IMR-90 (cell line): ENCODE results near the gene PBRM1. TPM values are rescaled to one million over a fixed set of nuclear protein-coding genes. Genes with fewer than 3 reads are reported as not detected.

Experiments used
- ATAC-seq: fragments of 200-7000 bp; cut with Tn5 transposase; 2 replicates; pipeline ENCODE4 v1.9.1; 2020; ENCODE audit warnings: low read depth, mild to moderate bottlenecking, moderate library complexity
- BruUV-seq: library from RNA; stranded (reverse); fragments of 400-500 nt; replicated peaks from 2 replicates; lab custom pipeline; 2021; lab: Mats Ljungman, UMichigan
- CTCF ChIA-PET: fragments of 300-600 bp; formaldehyde crosslinking; extraction: SDS; loops from one replicate; lab custom pipeline; 2021; ENCODE audit warnings: antibody characterized with exemption; lab: Yijun Ruan, JAX
- POLR2A ChIA-PET: fragments of 300-600 bp; sonication (Branson Sonifier 250); formaldehyde crosslinking; loops from one replicate; lab custom pipeline; 2022; ENCODE audit warnings: antibody characterized with exemption; ENCODE audit not compliant: unreplicated experiment; lab: Charles Lee
- DNase-seq: peaks from one replicate; pipeline ENCODE4 v3.0.0; 2013
- H2AFZ ChIP-seq: replicated peaks from 2 replicates; pipeline ENCODE3; 2013; ENCODE audit warnings: low read length, mild to moderate bottlenecking; ENCODE audit not compliant: poor library complexity
- H2AK5ac ChIP-seq: 2 replicates; pipeline ENCODE4 v1.6.1; 2013; ENCODE audit warnings: low read depth, low read length, inconsistent platforms
- H2AK9ac ChIP-seq: replicated peaks from 2 replicates; pipeline ENCODE3; 2013; ENCODE audit warnings: mild to moderate bottlenecking, low read depth, low read length, moderate library complexity; ENCODE audit not compliant: poor library complexity
- H2BK120ac ChIP-seq: 2 replicates; pipeline ENCODE4 v1.6.1; 2013; ENCODE audit warnings: low read depth, low read length, inconsistent platforms
- H2BK15ac ChIP-seq: 3 replicates; pipeline ENCODE4 v1.6.1; 2013; ENCODE audit warnings: low read depth, low read length, inconsistent platforms
- H2BK20ac ChIP-seq: 2 replicates; pipeline ENCODE4 v1.6.1; 2013; ENCODE audit warnings: low read depth, mild to moderate bottlenecking, inconsistent platforms, low read length, moderate library complexity
- H2BK5ac ChIP-seq: 2 replicates; pipeline ENCODE4 v1.6.1; 2013; ENCODE audit warnings: mild to moderate bottlenecking, low read depth, low read length, inconsistent platforms; ENCODE audit not compliant: poor library complexity, severe bottlenecking
- H3K14ac ChIP-seq: replicated peaks from 2 replicates; pipeline ENCODE4 v1.6.1; 2013; ENCODE audit warnings: low read depth, low read length, inconsistent platforms
- H3K18ac ChIP-seq: 2 replicates; pipeline ENCODE4 v1.6.1; 2013; ENCODE audit warnings: low read depth, low read length, control low read depth
- H3K23ac ChIP-seq: 2 replicates; pipeline ENCODE4 v1.6.1; 2013; ENCODE audit warnings: low read depth, low read length, inconsistent platforms
- H3K27ac ChIP-seq: 2 replicates; pipeline ENCODE4 v1.5.1; 2013; ENCODE audit warnings: mild to moderate bottlenecking, control low read depth, low read length; ENCODE audit not compliant: insufficient read depth
- H3K27me3 ChIP-seq: 2 replicates; pipeline ENCODE4 v1.6.1; 2013; ENCODE audit warnings: low read length; ENCODE audit not compliant: control insufficient read depth, insufficient read depth
- H3K36me3 ChIP-seq: 2 replicates; pipeline ENCODE4 v1.6.1; 2013; ENCODE audit warnings: low read length, mixed read lengths; ENCODE audit not compliant: control insufficient read depth, insufficient read depth
- H3K4ac ChIP-seq: 2 replicates; pipeline ENCODE4 v1.6.1; 2013; ENCODE audit warnings: low read depth, low read length, inconsistent platforms
- H3K4me1 ChIP-seq: 2 replicates; pipeline ENCODE4 v1.6.1; 2013; ENCODE audit warnings: low read length, mixed read lengths; ENCODE audit not compliant: control insufficient read depth, insufficient read depth
- H3K4me2 ChIP-seq: 2 replicates; pipeline ENCODE4 v1.6.1; 2013; ENCODE audit warnings: low read depth, mild to moderate bottlenecking, control low read depth, low read length, moderate library complexity
- H3K4me3 ChIP-seq: 2 replicates; pipeline ENCODE4 v1.5.1; 2013; ENCODE audit warnings: low read depth, mild to moderate bottlenecking, control low read depth, low read length, moderate library complexity; ENCODE audit not compliant: insufficient read depth
- H3K56ac ChIP-seq: 2 replicates; pipeline ENCODE4 v1.6.1; 2013; ENCODE audit warnings: low read length, inconsistent platforms; ENCODE audit not compliant: insufficient read depth; ENCODE audit errors: extremely low read depth
- H3K79me1 ChIP-seq, 2 experiments: 2 replicates each; pipeline ENCODE4 v1.6.1; 2013; ENCODE audit warnings: low read length in 2 of 2, inconsistent platforms in 1 of 2, low read depth in 1 of 2
- H3K9ac ChIP-seq: 2 replicates; pipeline ENCODE4 v1.6.1; 2013; ENCODE audit warnings: low read depth, low read length, control low read depth
- H3K9me1 ChIP-seq: 2 replicates; pipeline ENCODE4 v1.6.1; 2013; ENCODE audit warnings: low read length, inconsistent platforms; ENCODE audit not compliant: insufficient read depth
- H3K9me3 ChIP-seq: 2 replicates; pipeline ENCODE4 v1.6.1; 2013; ENCODE audit warnings: low read length; ENCODE audit not compliant: control insufficient read depth, insufficient read depth
- H4K20me1 ChIP-seq: 2 replicates; pipeline ENCODE4 v1.6.1; 2013; ENCODE audit warnings: low read length, inconsistent platforms; ENCODE audit not compliant: insufficient read depth
- H4K5ac ChIP-seq: 2 replicates; pipeline ENCODE4 v1.6.1; 2013; ENCODE audit warnings: mild to moderate bottlenecking, low read depth, low read length, control low read depth
- H4K8ac ChIP-seq, 2 experiments: 2 replicates each; pipeline ENCODE4 v1.6.1; 2013; ENCODE audit warnings: low read depth in 2 of 2, low read length in 2 of 2, control low read depth in 1 of 2, inconsistent platforms in 1 of 2
- H4K91ac ChIP-seq: 2 replicates; pipeline ENCODE4 v1.6.1; 2013; ENCODE audit warnings: low read depth, low read length, inconsistent platforms; ENCODE audit not compliant: insufficient read depth
- BHLHE40 ChIP-seq: fragments of 150-350 bp; IDR thresholded peaks from 2 replicates; pipeline ENCODE4 v1.6.1; 2016; ENCODE audit warnings: mild to moderate bottlenecking, low read depth, low read length
- CEBPB ChIP-seq: IDR thresholded peaks from 2 replicates; pipeline ENCODE4 v1.6.1; 2012; ENCODE audit warnings: low read depth, low read length, improper control_type of control experiment
- CHD1 ChIP-seq: IDR thresholded peaks from 2 replicates; pipeline ENCODE4 v1.6.1; 2012; ENCODE audit warnings: low read depth, low read length, improper control_type of control experiment
- MAFK ChIP-seq: IDR thresholded peaks from 2 replicates; pipeline ENCODE4 v1.6.1; 2012; ENCODE audit warnings: low read depth, low read length, improper control_type of control experiment
- MAZ ChIP-seq: IDR thresholded peaks from 2 replicates; pipeline ENCODE4 v1.6.1; 2012; ENCODE audit warnings: low read depth, mild to moderate bottlenecking, low read length, improper control_type of control experiment, moderate library complexity, borderline replicate concordance
- MXI1 ChIP-seq: IDR thresholded peaks from 2 replicates; pipeline ENCODE4 v1.6.1; 2012; ENCODE audit warnings: low read depth, mild to moderate bottlenecking, low read length, moderate library complexity, borderline replicate concordance
- NFE2L2 ChIP-seq: fragments of 150-350 bp; IDR thresholded peaks from 2 replicates; pipeline ENCODE4 v1.6.1; 2016; ENCODE audit warnings: low read depth, mild to moderate bottlenecking, low read length
- POLR2A ChIP-seq: IDR thresholded peaks from 2 replicates; pipeline ENCODE4 v1.6.1; 2012; ENCODE audit warnings: mild to moderate bottlenecking, low read depth, low read length
- RAD21 ChIP-seq: IDR thresholded peaks from 2 replicates; pipeline ENCODE4 v1.6.1; 2012; ENCODE audit warnings: low read length, improper control_type of control experiment
- RFX5 ChIP-seq: IDR thresholded peaks from 2 replicates; pipeline ENCODE4 v1.8.0; 2012; ENCODE audit warnings: low read depth, mild to moderate bottlenecking, low read length, moderate library complexity
- SMC3 ChIP-seq: fragments of 150-350 bp; IDR thresholded peaks from 2 replicates; pipeline ENCODE4 v1.6.1; 2016; ENCODE audit warnings: low read depth, mild to moderate bottlenecking, antibody characterized with exemption, low read length, moderate library complexity
- WGBS, 2 experiments: methylation state at CpG; one replicate each; pipeline versions ENCODE4 v1.1.5 to v1.1.7; 2013; ENCODE audit warnings: missing lambda C conversion rate in 2 of 2; ENCODE audit not compliant: insufficient read length in 1 of 2; ENCODE audit errors: extremely low coverage in 2 of 2; 5-methylcytosine and 5-hydroxymethylcytosine counted together
- dilution Hi-C: fragments of 300-500 bp; cut with HindIII; formaldehyde crosslinking; loops from one replicate; pipeline ENCODE4 v1.14.3; 2018; ENCODE audit warnings: low sequenced_read_pairs; ENCODE audit not compliant: unreplicated experiment
- in situ Hi-C: fragments of 300-500 bp; cut with MboI; formaldehyde crosslinking; loops from 3 replicates; pipeline ENCODE4 v1.14.3; 2019; ENCODE audit warnings: low sequenced_read_pairs, inconsistent platforms, mixed read lengths
- intact Hi-C: fragments of 100-400 bp; cut with micrococcal nuclease; formaldehyde crosslinking; loops from 2 replicates; pipeline ENCODE4 v1.10.0; 2022
- polyA plus RNA-seq, 3 experiments: library from polyadenylated mRNA; depleted of rRNA; stranded (reverse); fragments of >200 nt; gene quantifications; 2 replicates each; pipeline ENCODE4 v1.2.3, GENCODE V29; 2012; ENCODE audit warnings: low replicate concordance in 1 of 3
- total RNA-seq: library from RNA; depleted of rRNA; stranded (reverse); fragments of >200 nt; gene quantifications from 2 replicates; pipeline ENCODE4 v1.2.3, GENCODE V29; 2012
- TF ChIP-seq, protein P1 (sequence below): fragments of 150-350 bp; IDR thresholded peaks from 2 replicates; pipeline ENCODE4 v1.6.1; 2016; ENCODE audit warnings: low read depth, mild to moderate bottlenecking, low read length, moderate library complexity, borderline replicate concordance
- TF ChIP-seq, protein P2 (sequence below): conservative IDR thresholded peaks from 2 replicates; pipeline ENCODE4 v1.5.1; 2012; ENCODE audit warnings: mild to moderate bottlenecking, low read depth, low read length, improper control_type of control experiment
- TF ChIP-seq, protein P3 (sequence below): fragments of 150-350 bp; IDR thresholded peaks from 2 replicates; pipeline ENCODE4 v1.6.1; 2017; ENCODE audit warnings: mild to moderate bottlenecking, antibody characterized with exemption, low read length, low read depth

PBRM1 gene
- total and polyA plus RNA-seq, 2 of the 4 experiments (the other 2 are of a cell fraction): 16.5 to 72.6 TPM

DNA sequence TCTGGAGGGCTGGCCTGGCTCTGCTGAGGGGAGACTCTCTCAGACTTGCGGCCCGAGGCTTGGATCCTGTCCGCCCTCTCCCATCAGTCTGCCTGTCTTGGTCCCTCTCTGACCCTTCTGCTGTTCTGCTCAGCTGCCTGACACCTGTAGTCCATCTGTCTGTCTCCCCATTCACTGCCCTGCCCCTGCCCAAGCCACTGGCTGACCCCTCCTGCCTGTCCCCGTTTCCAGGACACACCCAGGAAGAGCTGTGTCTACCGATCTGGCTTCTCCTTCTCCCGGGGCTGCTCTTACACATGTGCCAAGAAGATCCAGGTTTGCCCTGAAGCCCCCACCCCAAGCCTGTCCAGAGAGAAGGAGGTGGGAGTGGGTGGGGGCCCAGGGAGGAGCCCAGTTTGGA, 170.5 kb downstream of the PBRM1 start:
- no peaks in the 10 kb centered on the region; the same call in 1 of the 2 replicates for H4K20me1 ChIP-seq
- dilution Hi-C loops: no loop called here
- no peak overlapping the region for H2AK5ac ChIP-seq
- no peak overlapping the region for H3K14ac ChIP-seq
- peaks cover 48% of the 10 kb centered on the region for H3K27me3 ChIP-seq
- intact Hi-C loops: no loop called here
- no peak overlapping the region for H3K56ac ChIP-seq
- no peaks in the 10 kb centered on the region for H3K9me1 ChIP-seq
- no peak overlapping the region for H2BK120ac ChIP-seq
- peaks cover 1% of the 10 kb centered on the region; the same call in 1 of the 2 replicates for H3K4me1 ChIP-seq
- no peaks in the 10 kb centered on the region for H3K36me3 ChIP-seq
- H3K23ac ChIP-seq: no peak overlapping the region
- H4K91ac ChIP-seq: no peak overlapping the region
- WGBS, 2 experiments: 41% methylated on average over 3 of the region's 6 CpGs; no CpG with 5 or more reads in 1 of the 2 experiments
- no peak overlapping the region for H3K4me2 ChIP-seq
- in situ Hi-C loops: no loop called here
- no peaks in the 10 kb centered on the region for H3K9me3 ChIP-seq
- CTCF ChIA-PET: no interaction called here
- H4K5ac ChIP-seq: no peak overlapping the region
- no peak overlapping the region for H2BK15ac ChIP-seq
- H3K27ac ChIP-seq: no peak overlapping the region
- H3K79me1 ChIP-seq: no peaks in the 10 kb centered on the region
- no peak for DNase-seq
- H2BK20ac ChIP-seq: no peak overlapping the region
- no peak overlapping the region for H3K18ac ChIP-seq
- H3K4ac ChIP-seq: no peak overlapping the region
- TF ChIP-seq MAZ (no peak), POLR2A (no peak), CEBPB (no peak), BHLHE40 (no peak), RFX5 (no peak), CHD1 (no peak), NFE2L2 (no peak), SMC3 (no peak), RAD21 (no peak), MAFK (no peak), MXI1 (no peak)
- TF ChIP-seq, protein P1, sequence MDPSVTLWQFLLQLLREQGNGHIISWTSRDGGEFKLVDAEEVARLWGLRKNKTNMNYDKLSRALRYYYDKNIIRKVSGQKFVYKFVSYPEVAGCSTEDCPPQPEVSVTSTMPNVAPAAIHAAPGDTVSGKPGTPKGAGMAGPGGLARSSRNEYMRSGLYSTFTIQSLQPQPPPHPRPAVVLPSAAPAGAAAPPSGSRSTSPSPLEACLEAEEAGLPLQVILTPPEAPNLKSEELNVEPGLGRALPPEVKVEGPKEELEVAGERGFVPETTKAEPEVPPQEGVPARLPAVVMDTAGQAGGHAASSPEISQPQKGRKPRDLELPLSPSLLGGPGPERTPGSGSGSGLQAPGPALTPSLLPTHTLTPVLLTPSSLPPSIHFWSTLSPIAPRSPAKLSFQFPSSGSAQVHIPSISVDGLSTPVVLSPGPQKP: no peak
- TF ChIP-seq, protein P2, sequence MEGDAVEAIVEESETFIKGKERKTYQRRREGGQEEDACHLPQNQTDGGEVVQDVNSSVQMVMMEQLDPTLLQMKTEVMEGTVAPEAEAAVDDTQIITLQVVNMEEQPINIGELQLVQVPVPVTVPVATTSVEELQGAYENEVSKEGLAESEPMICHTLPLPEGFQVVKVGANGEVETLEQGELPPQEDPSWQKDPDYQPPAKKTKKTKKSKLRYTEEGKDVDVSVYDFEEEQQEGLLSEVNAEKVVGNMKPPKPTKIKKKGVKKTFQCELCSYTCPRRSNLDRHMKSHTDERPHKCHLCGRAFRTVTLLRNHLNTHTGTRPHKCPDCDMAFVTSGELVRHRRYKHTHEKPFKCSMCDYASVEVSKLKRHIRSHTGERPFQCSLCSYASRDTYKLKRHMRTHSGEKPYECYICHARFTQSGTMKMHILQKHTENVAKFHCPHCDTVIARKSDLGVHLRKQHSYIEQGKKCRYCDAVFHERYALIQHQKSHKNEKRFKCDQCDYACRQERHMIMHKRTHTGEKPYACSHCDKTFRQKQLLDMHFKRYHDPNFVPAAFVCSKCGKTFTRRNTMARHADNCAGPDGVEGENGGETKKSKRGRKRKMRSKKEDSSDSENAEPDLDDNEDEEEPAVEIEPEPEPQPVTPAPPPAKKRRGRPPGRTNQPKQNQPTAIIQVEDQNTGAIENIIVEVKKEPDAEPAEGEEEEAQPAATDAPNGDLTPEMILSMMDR: no peak
- TF ChIP-seq, protein P3, sequence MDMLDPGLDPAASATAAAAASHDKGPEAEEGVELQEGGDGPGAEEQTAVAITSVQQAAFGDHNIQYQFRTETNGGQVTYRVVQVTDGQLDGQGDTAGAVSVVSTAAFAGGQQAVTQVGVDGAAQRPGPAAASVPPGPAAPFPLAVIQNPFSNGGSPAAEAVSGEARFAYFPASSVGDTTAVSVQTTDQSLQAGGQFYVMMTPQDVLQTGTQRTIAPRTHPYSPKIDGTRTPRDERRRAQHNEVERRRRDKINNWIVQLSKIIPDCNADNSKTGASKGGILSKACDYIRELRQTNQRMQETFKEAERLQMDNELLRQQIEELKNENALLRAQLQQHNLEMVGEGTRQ: no peak
- no peak overlapping the region for H2BK5ac ChIP-seq
- no peak for ATAC-seq
- BruUV-seq: no TSS peak
- no peak overlapping the region for H3K4me3 ChIP-seq
- H2AK9ac ChIP-seq: no peak overlapping the region
- no peak overlapping the region for H2AFZ ChIP-seq
- no peak overlapping the region for H3K9ac ChIP-seq
- POLR2A ChIA-PET: no interaction called here
- H4K8ac ChIP-seq: no peak overlapping the region
